A673 (cell line): ENCODE data around the gene YEATS2. TPM values are rescaled to one million over a fixed set of nuclear protein-coding genes. Genes with fewer than 3 reads are reported as not detected.

Experiments
- BruUV-seq: library from RNA; stranded (reverse); fragments of 400-500 nt; replicated peaks from 2 replicates; lab custom pipeline; 2021; lab: Mats Ljungman, UMichigan
- CTCF ChIA-PET: fragments of 300-600 bp; sonication (Branson Sonifier 250); formaldehyde crosslinking; loops from one replicate; lab custom pipeline; 2022; ENCODE audit warnings: antibody characterized with exemption; lab: Charles Lee
- POLR2A ChIA-PET: fragments of 300-600 bp; sonication (Branson Sonifier 250); formaldehyde crosslinking; loops from one replicate; lab custom pipeline; 2022; ENCODE audit warnings: antibody characterized with exemption; ENCODE audit not compliant: low non-redundant PET; lab: Charles Lee
- DNase-seq: peaks from one replicate; pipeline ENCODE4 v3.0.0-alpha.2; 2015; ENCODE audit warnings: low spot score
- H3K27ac ChIP-seq: fragments of 200-600 bp; sonication (generic); 2 replicates; pipeline ENCODE4 v1.5.1; 2016; ENCODE audit warnings: mixed run types, low read depth, mild to moderate bottlenecking, mixed read lengths, antibody characterized with exemption, low read length; ENCODE audit not compliant: poor library complexity, severe bottlenecking
- H3K27me3 ChIP-seq: fragments of 200-600 bp; sonication (generic); replicated peaks from 2 replicates; pipeline ENCODE4 v1.6.1; 2017; ENCODE audit warnings: mixed run types, low read depth, mild to moderate bottlenecking, mixed read lengths, antibody characterized with exemption, low read length; ENCODE audit not compliant: insufficient read depth, poor library complexity
- H3K36me3 ChIP-seq: fragments of 200-600 bp; sonication (generic); 2 replicates; pipeline ENCODE4 v1.6.1; 2016; ENCODE audit warnings: mixed run types, mild to moderate bottlenecking, mixed read lengths, antibody characterized with exemption, low read length; ENCODE audit not compliant: insufficient read depth, poor library complexity, severe bottlenecking
- H3K4me1 ChIP-seq: fragments of 200-600 bp; sonication (generic); 2 replicates; pipeline ENCODE4 v1.6.1; 2017; ENCODE audit warnings: mixed run types, mild to moderate bottlenecking, mixed read lengths, antibody characterized with exemption, low read length; ENCODE audit not compliant: insufficient read depth, poor library complexity, severe bottlenecking
- H3K4me3 ChIP-seq: fragments of 200-600 bp; sonication (generic); 2 replicates; pipeline ENCODE4 v1.5.1; 2016; ENCODE audit warnings: low read depth, mixed run types, mild to moderate bottlenecking, mixed read lengths, low read length; ENCODE audit not compliant: poor library complexity, severe bottlenecking
- H3K9me3 ChIP-seq: fragments of 200-600 bp; sonication (generic); 2 replicates; pipeline ENCODE4 v1.6.1; 2016; ENCODE audit warnings: mixed run types, low read depth, mild to moderate bottlenecking, mixed read lengths, antibody characterized with exemption, low read length; ENCODE audit not compliant: poor library complexity, severe bottlenecking
- CTCF ChIP-seq: fragments of 300-800, 200-600 bp; sonication (generic); conservative IDR thresholded peaks from 2 replicates; pipeline ENCODE4 v1.5.1; 2017; ENCODE audit warnings: low read depth, mild to moderate bottlenecking, antibody characterized with exemption, low read length, moderate library complexity, mixed read lengths
- EZH2 ChIP-seq: fragments of 200-600 bp; sonication (generic); IDR thresholded peaks from 2 replicates; pipeline ENCODE4 v1.6.1; 2017; ENCODE audit warnings: borderline replicate concordance, low read depth, mild to moderate bottlenecking, mixed read lengths, antibody characterized with exemption, low read length; ENCODE audit not compliant: poor library complexity, severe bottlenecking
- intact Hi-C: fragments of 100-400 bp; cut with micrococcal nuclease; formaldehyde crosslinking; loops from one replicate; pipeline ENCODE4 v1.10.0; 2022; ENCODE audit not compliant: unreplicated experiment
- total RNA-seq: library from RNA; stranded (reverse); gene quantifications from 2 replicates; pipeline ENCODE4 v1.2.3, GENCODE V29; 2021

Gene YEATS2
- total RNA-seq, 1 experiment from 2014 or later = 40.7 TPM

GRCh38 chr3:183837390-183837789, 139.8 kb downstream of the YEATS2 start:
- no peak overlapping the region for H3K4me3 ChIP-seq
- no peak for TF ChIP-seq EZH2
- TF ChIP-seq CTCF = no peak
- no peaks in the 10 kb centered on the region for H3K27me3 ChIP-seq
- H3K36me3 ChIP-seq = peaks cover 43% of the 10 kb centered on the region
- BruUV-seq = no TSS peak
- H3K27ac ChIP-seq = no peak overlapping the region
- DNase-seq = no peak
- POLR2A ChIA-PET = no interaction called here
- no peaks in the 10 kb centered on the region for H3K9me3 ChIP-seq
- intact Hi-C loops = no loop called here
- no peaks in the 10 kb centered on the region for H3K4me1 ChIP-seq
- CTCF ChIA-PET = no interaction called here

GRCh38 chr3:183837894-183838293, 140.3 kb downstream of the YEATS2 start:
- TF ChIP-seq EZH2 (no peak), CTCF (no peak)
- ChIA-PET CTCF (no interaction called here), POLR2A (no interaction called here)
- DNase-seq = no peak
- no peak overlapping the region for H3K4me3 ChIP-seq
- no TSS peak for BruUV-seq
- H3K27ac ChIP-seq = no peak overlapping the region
- H3K9me3 ChIP-seq = no peaks in the 10 kb centered on the region
- intact Hi-C loops = no loop called here
- H3K4me1 ChIP-seq = no peaks in the 10 kb centered on the region
- H3K27me3 ChIP-seq = no peaks in the 10 kb centered on the region
- peaks cover 40% of the 10 kb centered on the region for H3K36me3 ChIP-seq

GRCh38 chr3:183839751-183840150, 142.2 kb downstream of the YEATS2 start:
- H3K9me3 ChIP-seq = no peaks in the 10 kb centered on the region
- DNase-seq = no peak
- H3K27ac ChIP-seq = no peak overlapping the region
- ChIA-PET POLR2A (no interaction called here), CTCF (no interaction called here)
- H3K27me3 ChIP-seq = no peaks in the 10 kb centered on the region
- H3K4me1 ChIP-seq = no peaks in the 10 kb centered on the region
- intact Hi-C loops = no loop called here
- H3K4me3 ChIP-seq = no peak overlapping the region
- BruUV-seq = no TSS peak
- peaks cover 43% of the 10 kb centered on the region for H3K36me3 ChIP-seq
- TF ChIP-seq CTCF = no peak
